HepG2 (cell line): Measurements from ENCODE around the gene HECTD1. TPM values are rescaled to one million over a fixed set of nuclear protein-coding genes. Genes with fewer than 3 reads are reported as not detected.

Experiments
- GFI1 ChIP-seq: sonication (generic); formaldehyde crosslinking; IDR thresholded peaks from 2 replicates; pipeline ENCODE4 v1.5.0; 2020; ENCODE audit warnings: missing genetic modification reagents, mild to moderate bottlenecking, borderline replicate concordance
- HMG20B ChIP-seq: conservative IDR thresholded peaks from 2 replicates; pipeline ENCODE4 v1.6.1; 2016; ENCODE audit warnings: missing genetic modification reagents, missing compliant biosample characterization
- MATR3 ChIP-seq: sonication (generic); formaldehyde crosslinking; IDR thresholded peaks from 2 replicates; pipeline ENCODE4 v1.4.0; 2020; ENCODE audit warnings: missing genetic modification reagents
- NAIF1 ChIP-seq: sonication (generic); formaldehyde crosslinking; IDR thresholded peaks from 2 replicates; pipeline ENCODE4 v1.5.0; 2020; ENCODE audit warnings: mild to moderate bottlenecking, missing genetic modification reagents, borderline replicate concordance
- NR2F6 ChIP-seq, 2 experiments: IDR thresholded peaks; 2 replicates each; pipeline ENCODE4 v1.6.1; 2016; ENCODE audit warnings: antibody characterized with exemption in 1 of 2, mild to moderate bottlenecking in 1 of 2
- PHF8 ChIP-seq: sonication (generic); formaldehyde crosslinking; IDR thresholded peaks from 2 replicates; pipeline ENCODE4 v1.5.0; 2020; ENCODE audit warnings: missing genetic modification reagents
- POGZ ChIP-seq: sonication (generic); formaldehyde crosslinking; IDR thresholded peaks from 2 replicates; pipeline ENCODE4 v1.4.0; 2020; ENCODE audit warnings: mild to moderate bottlenecking, missing genetic modification reagents
- SALL1 ChIP-seq: sonication (generic); formaldehyde crosslinking; IDR thresholded peaks from 2 replicates; pipeline ENCODE4 v1.8.0; 2022; ENCODE audit warnings: mild to moderate bottlenecking, missing genetic modification reagents
- TBX2 ChIP-seq: sonication (generic); formaldehyde crosslinking; IDR thresholded peaks from 2 replicates; pipeline ENCODE4 v1.5.0; 2020; ENCODE audit warnings: missing genetic modification reagents, mild to moderate bottlenecking, borderline replicate concordance
- TSC22D2 ChIP-seq: sonication (generic); formaldehyde crosslinking; IDR thresholded peaks from 2 replicates; pipeline ENCODE4 v1.5.1; 2020; ENCODE audit warnings: missing genetic modification reagents, mild to moderate bottlenecking, borderline replicate concordance
- ZBTB38 ChIP-seq: sonication (generic); formaldehyde crosslinking; IDR thresholded peaks from 2 replicates; pipeline ENCODE4 v1.5.1; 2020; ENCODE audit warnings: mild to moderate bottlenecking, missing genetic modification reagents
- ZFP1 ChIP-seq: IDR thresholded peaks from 2 replicates; pipeline ENCODE4 v1.6.1; 2016
- ZNF367 ChIP-seq: sonication (generic); formaldehyde crosslinking; IDR thresholded peaks from 2 replicates; pipeline ENCODE4 v1.4.0; 2020; ENCODE audit warnings: missing genetic modification reagents, borderline replicate concordance
- ZNF430 ChIP-seq: sonication (generic); formaldehyde crosslinking; IDR thresholded peaks from 2 replicates; pipeline ENCODE4 v1.9.0; 2021; ENCODE audit warnings: mild to moderate bottlenecking, missing genetic modification reagents
- ZNF572 ChIP-seq: sonication (generic); formaldehyde crosslinking; IDR thresholded peaks from 2 replicates; pipeline ENCODE4 v1.5.1; 2020; ENCODE audit warnings: mild to moderate bottlenecking, missing genetic modification reagents
- ZNF660 ChIP-seq: sonication (generic); formaldehyde crosslinking; IDR thresholded peaks from 2 replicates; pipeline ENCODE4 v1.5.1; 2020; ENCODE audit warnings: mild to moderate bottlenecking, low read depth, missing genetic modification reagents, borderline replicate concordance
- polyA plus RNA-seq, 8 experiments: library from polyadenylated mRNA; depleted of rRNA in 3 of 8; stranded (reverse) in 7 of 8; unstranded in 1 of 8; fragments of >200 nt; fragmentation: Illumina TruSeq in 4 of 8; extraction: Trizol in 4 of 8; gene quantifications; 2 replicates each; pipeline versions ENCODE4 v1.2.1 to v1.2.3, GENCODE V29; 2011 to 2016; ENCODE audit warnings: low read depth in 4 of 8, missing spikeins in 1 of 8, mixed read lengths in 1 of 8; ENCODE audit not compliant: insufficient read depth in 1 of 8
- total RNA-seq, 5 experiments: library from RNA; depleted of rRNA; stranded (reverse); fragments of >200 nt; fragmentation: Illumina TruSeq; extraction: Trizol; gene quantifications; 2 replicates each; pipeline ENCODE4 v1.2.3, GENCODE V29; 2016; ENCODE audit warnings: low read depth in 1 of 5
- TF ChIP-seq, protein P1 (sequence below): sonication (generic); formaldehyde crosslinking; IDR thresholded peaks from 2 replicates; pipeline ENCODE4 v1.5.0; 2020; ENCODE audit warnings: missing genetic modification reagents
- TF ChIP-seq, protein P2 (sequence below): sonication (generic); formaldehyde crosslinking; IDR thresholded peaks from 2 replicates; pipeline ENCODE4 v1.4.0; 2020; ENCODE audit warnings: mild to moderate bottlenecking, low read depth, missing genetic modification reagents
- TF ChIP-seq, protein P3 (sequence below): sonication (generic); formaldehyde crosslinking; IDR thresholded peaks from 2 replicates; pipeline ENCODE4 v1.4.0; 2020; ENCODE audit warnings: missing genetic modification reagents
- TF ChIP-seq, protein P4 (sequence below): sonication (generic); formaldehyde crosslinking; IDR thresholded peaks from 2 replicates; pipeline ENCODE4 v1.4.0; 2020; ENCODE audit warnings: mild to moderate bottlenecking, missing genetic modification reagents, borderline replicate concordance

Gene HECTD1
- total and polyA plus RNA-seq, 2 of the 13 experiments (the other 11 are each of a cell fraction or from before 2014, with no cell fraction given): 312 to 560 TPM

DNA sequence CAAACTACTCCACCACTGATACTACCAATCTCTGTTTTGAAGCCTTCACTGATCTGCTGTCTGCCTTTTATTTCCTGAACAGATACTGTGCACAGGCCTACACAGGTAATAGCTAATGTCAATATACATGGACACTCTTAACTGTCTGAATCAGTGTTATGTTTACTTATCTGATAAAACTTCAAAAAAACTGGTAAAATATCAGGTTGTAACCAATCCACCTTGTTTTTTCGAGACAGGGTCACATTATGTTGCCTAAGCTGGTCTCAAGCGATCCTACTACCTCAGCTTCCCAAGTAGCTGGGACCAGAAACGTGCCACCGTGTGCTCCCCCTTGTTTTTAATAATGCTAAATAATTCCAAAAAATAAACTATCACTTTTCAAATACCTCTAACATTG lies 43.5 kb downstream of the HECTD1 start (continued):
- TF ChIP-seq ZNF660 (CRISPR knock-in tag): no peak
- TF ChIP-seq ZFP1 (CRISPR knock-in tag): peak; percentile 50; the same call in 1 of the 2 replicates
- TF ChIP-seq, protein P1, sequence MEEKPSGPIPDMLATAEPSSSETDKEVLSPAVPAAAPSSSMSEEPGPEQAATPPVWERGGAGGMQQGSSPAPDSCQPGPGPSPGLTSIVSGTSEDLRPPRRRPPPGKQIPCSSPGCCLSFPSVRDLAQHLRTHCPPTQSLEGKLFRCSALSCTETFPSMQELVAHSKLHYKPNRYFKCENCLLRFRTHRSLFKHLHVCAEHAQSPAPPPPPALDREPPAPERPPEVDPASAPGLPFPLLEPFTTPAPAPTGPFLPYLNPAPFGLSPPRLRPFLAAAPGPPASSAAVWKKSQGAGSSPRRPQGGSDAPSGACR: no peak
- TF ChIP-seq POGZ (CRISPR knock-in tag): peak; percentile 33; the same call in 1 of the 2 replicates
- no peak for TF ChIP-seq TSC22D2 (CRISPR knock-in tag)
- TF ChIP-seq MATR3 (CRISPR knock-in tag): no peak
- TF ChIP-seq ZNF572: no peak
- no peak for TF ChIP-seq PHF8 (CRISPR knock-in tag)
- TF ChIP-seq, protein P2, sequence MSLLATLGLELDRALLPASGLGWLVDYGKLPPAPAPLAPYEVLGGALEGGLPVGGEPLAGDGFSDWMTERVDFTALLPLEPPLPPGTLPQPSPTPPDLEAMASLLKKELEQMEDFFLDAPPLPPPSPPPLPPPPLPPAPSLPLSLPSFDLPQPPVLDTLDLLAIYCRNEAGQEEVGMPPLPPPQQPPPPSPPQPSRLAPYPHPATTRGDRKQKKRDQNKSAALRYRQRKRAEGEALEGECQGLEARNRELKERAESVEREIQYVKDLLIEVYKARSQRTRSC: no peak
- TF ChIP-seq TBX2 (CRISPR knock-in tag): peak; percentile 72; the same call in 1 of the 2 replicates
- no peak for TF ChIP-seq ZNF367 (CRISPR knock-in tag)
- TF ChIP-seq, protein P3, sequence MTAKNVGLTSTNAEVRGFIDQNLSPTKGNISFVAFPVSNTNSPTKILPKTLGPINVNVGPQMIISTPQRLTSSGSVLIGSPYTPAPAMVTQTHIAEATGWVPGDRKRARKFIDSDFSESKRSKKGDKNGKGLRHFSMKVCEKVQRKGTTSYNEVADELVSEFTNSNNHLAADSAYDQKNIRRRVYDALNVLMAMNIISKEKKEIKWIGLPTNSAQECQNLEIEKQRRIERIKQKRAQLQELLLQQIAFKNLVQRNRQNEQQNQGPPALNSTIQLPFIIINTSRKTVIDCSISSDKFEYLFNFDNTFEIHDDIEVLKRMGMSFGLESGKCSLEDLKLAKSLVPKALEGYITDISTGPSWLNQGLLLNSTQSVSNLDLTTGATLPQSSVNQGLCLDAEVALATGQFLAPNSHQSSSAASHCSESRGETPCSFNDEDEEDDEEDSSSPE: no peak
- peak; percentile 42; the same call in 1 of the 2 replicates for TF ChIP-seq SALL1 (CRISPR knock-in tag)
- no peak for TF ChIP-seq NR2F6 (IDR thresholded peaks at IDR 0.05)
- peak; percentile 42; the same call in 1 of the 2 replicates for TF ChIP-seq NR2F6 (CRISPR knock-in tag; IDR thresholded peaks at IDR 0.05)
- TF ChIP-seq, protein P4, sequence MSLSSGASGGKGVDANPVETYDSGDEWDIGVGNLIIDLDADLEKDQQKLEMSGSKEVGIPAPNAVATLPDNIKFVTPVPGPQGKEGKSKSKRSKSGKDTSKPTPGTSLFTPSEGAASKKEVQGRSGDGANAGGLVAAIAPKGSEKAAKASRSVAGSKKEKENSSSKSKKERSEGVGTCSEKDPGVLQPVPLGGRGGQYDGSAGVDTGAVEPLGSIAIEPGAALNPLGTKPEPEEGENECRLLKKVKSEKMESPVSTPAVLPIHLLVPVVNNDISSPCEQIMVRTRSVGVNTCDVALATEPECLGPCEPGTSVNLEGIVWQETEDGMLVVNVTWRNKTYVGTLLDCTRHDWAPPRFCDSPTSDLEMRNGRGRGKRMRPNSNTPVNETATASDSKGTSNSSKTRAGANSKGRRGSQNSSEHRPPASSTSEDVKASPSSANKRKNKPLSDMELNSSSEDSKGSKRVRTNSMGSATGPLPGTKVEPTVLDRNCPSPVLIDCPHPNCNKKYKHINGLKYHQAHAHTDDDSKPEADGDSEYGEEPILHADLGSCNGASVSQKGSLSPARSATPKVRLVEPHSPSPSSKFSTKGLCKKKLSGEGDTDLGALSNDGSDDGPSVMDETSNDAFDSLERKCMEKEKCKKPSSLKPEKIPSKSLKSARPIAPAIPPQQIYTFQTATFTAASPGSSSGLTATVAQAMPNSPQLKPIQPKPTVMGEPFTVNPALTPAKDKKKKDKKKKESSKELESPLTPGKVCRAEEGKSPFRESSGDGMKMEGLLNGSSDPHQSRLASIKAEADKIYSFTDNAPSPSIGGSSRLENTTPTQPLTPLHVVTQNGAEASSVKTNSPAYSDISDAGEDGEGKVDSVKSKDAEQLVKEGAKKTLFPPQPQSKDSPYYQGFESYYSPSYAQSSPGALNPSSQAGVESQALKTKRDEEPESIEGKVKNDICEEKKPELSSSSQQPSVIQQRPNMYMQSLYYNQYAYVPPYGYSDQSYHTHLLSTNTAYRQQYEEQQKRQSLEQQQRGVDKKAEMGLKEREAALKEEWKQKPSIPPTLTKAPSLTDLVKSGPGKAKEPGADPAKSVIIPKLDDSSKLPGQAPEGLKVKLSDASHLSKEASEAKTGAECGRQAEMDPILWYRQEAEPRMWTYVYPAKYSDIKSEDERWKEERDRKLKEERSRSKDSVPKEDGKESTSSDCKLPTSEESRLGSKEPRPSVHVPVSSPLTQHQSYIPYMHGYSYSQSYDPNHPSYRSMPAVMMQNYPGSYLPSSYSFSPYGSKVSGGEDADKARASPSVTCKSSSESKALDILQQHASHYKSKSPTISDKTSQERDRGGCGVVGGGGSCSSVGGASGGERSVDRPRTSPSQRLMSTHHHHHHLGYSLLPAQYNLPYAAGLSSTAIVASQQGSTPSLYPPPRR (CRISPR knock-in tag): peak; percentile 69; the same call in 1 of the 2 replicates
- TF ChIP-seq ZBTB38: peak; percentile 61; the same call in 1 of the 2 replicates
- no peak for TF ChIP-seq NAIF1
- 0 out of 2 replicates have a peak, but pooled peaks have one; percentile 59 for TF ChIP-seq HMG20B (CRISPR knock-in tag)
- peak; percentile 97 for TF ChIP-seq GFI1 (CRISPR knock-in tag)
- no peak for TF ChIP-seq ZNF430 (CRISPR knock-in tag)
